Prostate gland (tissue), 2 donors: ENCODE results near the gene SPRR1B. TPM values are rescaled to one million over a fixed set of nuclear protein-coding genes. Genes with fewer than 3 reads are reported as not detected.

Source experiments
- DNase-seq: peaks from one replicate; pipeline ENCODE4 v3.0.0-alpha.2; 2019; ENCODE audit warnings: low spot score
- H3K27ac ChIP-seq, 2 donors: fragments of 200-600 bp; sonication (generic); 2 replicates each; pipeline ENCODE4 v1.5.1; 2017 to 2019
- H3K27me3 ChIP-seq: fragments of 200-600 bp; sonication (generic); replicated peaks from 2 replicates; pipeline ENCODE4 v1.5.1; 2019; ENCODE audit not compliant: insufficient read depth
- H3K36me3 ChIP-seq, 2 donors: fragments of 200-600 bp; sonication (generic); 1 replicate in 1 of 2; 2 replicates in 1 of 2; pipeline versions ENCODE4 v1.5.1 to v1.8.1; 2017 to 2019
- H3K4me1 ChIP-seq: fragments of 200-600 bp; sonication (generic); replicated peaks from 2 replicates; pipeline ENCODE4 v1.5.1; 2019
- H3K4me3 ChIP-seq, 2 donors: fragments of 200-600 bp; sonication (generic); 2 replicates each; pipeline ENCODE4 v1.5.1; 2017 to 2019
- H3K9me3 ChIP-seq: fragments of 200-600 bp; sonication (generic); 2 replicates; pipeline ENCODE4 v1.5.1; 2017
- POLR2A ChIP-seq: fragments of 450-650 bp; IDR thresholded peaks from one replicate; pipeline ENCODE4 v1.6.1; 2016; ENCODE audit warnings: antibody characterized with exemption, mild to moderate bottlenecking
- POLR2AphosphoS5 ChIP-seq: sonication (generic); formaldehyde crosslinking; IDR thresholded peaks from one replicate; pipeline ENCODE4 v1.6.1; 2017; ENCODE audit warnings: antibody characterized with exemption
- WGBS: methylation state at CpG from one replicate; pipeline ENCODE4 v1.1.5; 2018; 5-methylcytosine and 5-hydroxymethylcytosine counted together
- intact Hi-C: fragments of 100-400 bp; cut with DNase I; formaldehyde crosslinking; loops from one replicate; pipeline ENCODE4 v1.14.2; 2022
- total RNA-seq, 2 donors: library from RNA; depleted of rRNA; stranded (reverse); fragments of >200 nt; gene quantifications; one replicate each; pipeline ENCODE4 v1.1.0, GENCODE V29; 2016
- TF ChIP-seq, protein P1 (sequence below), 4 experiments: fragments of 200-600 bp in 2 of 4; fragments of 450-650 bp in 2 of 4; sonication (generic) in 2 of 4; IDR thresholded peaks; 1 replicate in 3 of 4; 2 replicates in 1 of 4; pipeline ENCODE4 v1.5.1; 2016 to 2019; ENCODE audit warnings: antibody characterized with exemption in 4 of 4, mild to moderate bottlenecking in 2 of 4, moderate library complexity in 2 of 4

Gene SPRR1B
- total RNA-seq, 2 donors from 2014 or later: not detected

DNA sequence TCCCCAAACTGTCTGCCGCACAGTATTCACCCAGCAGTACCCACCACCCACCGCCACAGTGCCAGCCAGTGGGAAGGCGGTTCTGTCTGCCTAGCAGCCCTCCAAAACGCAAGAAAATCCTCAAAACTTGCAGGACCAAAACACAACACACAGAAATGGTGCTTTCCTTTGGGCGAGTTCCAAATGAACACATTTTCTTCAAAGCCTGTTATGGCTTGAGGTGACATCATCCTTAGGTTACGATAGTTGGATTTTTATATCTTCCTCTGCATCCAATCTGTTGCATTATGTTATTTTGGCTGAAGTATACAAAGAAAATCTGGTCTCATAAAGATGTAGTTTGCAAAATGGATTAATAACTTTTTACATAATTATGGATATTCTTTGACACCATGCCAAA is 37.8 kb upstream of the SPRR1B start:
- H3K9me3 ChIP-seq: no peaks in the 10 kb centered on the region
- 71% methylated on average over 6 of the region's 6 CpGs for WGBS
- H3K27ac ChIP-seq: no peak overlapping the region
- no peaks in the 10 kb centered on the region for H3K36me3 ChIP-seq
- no peak overlapping the region for H3K4me3 ChIP-seq
- H3K4me1 ChIP-seq: no peaks in the 10 kb centered on the region
- no peak for DNase-seq
- intact Hi-C loops: no loop called here
- TF ChIP-seq, protein P1, sequence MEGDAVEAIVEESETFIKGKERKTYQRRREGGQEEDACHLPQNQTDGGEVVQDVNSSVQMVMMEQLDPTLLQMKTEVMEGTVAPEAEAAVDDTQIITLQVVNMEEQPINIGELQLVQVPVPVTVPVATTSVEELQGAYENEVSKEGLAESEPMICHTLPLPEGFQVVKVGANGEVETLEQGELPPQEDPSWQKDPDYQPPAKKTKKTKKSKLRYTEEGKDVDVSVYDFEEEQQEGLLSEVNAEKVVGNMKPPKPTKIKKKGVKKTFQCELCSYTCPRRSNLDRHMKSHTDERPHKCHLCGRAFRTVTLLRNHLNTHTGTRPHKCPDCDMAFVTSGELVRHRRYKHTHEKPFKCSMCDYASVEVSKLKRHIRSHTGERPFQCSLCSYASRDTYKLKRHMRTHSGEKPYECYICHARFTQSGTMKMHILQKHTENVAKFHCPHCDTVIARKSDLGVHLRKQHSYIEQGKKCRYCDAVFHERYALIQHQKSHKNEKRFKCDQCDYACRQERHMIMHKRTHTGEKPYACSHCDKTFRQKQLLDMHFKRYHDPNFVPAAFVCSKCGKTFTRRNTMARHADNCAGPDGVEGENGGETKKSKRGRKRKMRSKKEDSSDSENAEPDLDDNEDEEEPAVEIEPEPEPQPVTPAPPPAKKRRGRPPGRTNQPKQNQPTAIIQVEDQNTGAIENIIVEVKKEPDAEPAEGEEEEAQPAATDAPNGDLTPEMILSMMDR (IDR thresholded peaks at IDR 0.05): no peak
- no peak for TF ChIP-seq POLR2A
- no peak for TF ChIP-seq POLR2AphosphoS5
- no peaks in the 10 kb centered on the region for H3K27me3 ChIP-seq

DNA sequence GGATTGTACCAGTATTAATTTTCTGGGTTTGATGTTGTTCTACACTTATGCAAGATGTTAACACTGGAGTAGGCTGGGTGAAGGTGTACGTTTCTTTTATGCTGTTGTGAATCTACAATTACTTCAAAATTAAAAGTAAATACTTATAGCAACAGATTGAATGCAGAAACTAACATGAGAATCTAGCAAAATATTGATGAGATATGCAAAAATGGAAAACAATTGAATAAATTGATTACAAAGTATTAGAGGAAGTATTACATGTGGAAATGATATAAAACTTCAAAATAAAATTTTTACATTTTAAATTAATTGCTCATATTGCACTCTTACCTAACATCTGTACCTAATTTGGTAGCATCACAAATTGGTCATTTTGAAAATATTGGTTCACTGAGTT is 35.2 kb upstream of the SPRR1B start:
- TF ChIP-seq POLR2AphosphoS5 (no peak), POLR2A (no peak)
- TF ChIP-seq, protein P1 (IDR thresholded peaks at IDR 0.05): no peak
- intact Hi-C loops: no loop called here
- Histone ChIP-seq H3K27ac (no peak overlapping the region), H3K4me1 (no peaks in the 10 kb centered on the region), H3K27me3 (no peaks in the 10 kb centered on the region), H3K36me3 (no peaks in the 10 kb centered on the region), H3K9me3 (no peaks in the 10 kb centered on the region), H3K4me3 (no peak overlapping the region)
- DNase-seq: no peak
- 42% methylated on average over 1 of the region's 1 CpG for WGBS

DNA sequence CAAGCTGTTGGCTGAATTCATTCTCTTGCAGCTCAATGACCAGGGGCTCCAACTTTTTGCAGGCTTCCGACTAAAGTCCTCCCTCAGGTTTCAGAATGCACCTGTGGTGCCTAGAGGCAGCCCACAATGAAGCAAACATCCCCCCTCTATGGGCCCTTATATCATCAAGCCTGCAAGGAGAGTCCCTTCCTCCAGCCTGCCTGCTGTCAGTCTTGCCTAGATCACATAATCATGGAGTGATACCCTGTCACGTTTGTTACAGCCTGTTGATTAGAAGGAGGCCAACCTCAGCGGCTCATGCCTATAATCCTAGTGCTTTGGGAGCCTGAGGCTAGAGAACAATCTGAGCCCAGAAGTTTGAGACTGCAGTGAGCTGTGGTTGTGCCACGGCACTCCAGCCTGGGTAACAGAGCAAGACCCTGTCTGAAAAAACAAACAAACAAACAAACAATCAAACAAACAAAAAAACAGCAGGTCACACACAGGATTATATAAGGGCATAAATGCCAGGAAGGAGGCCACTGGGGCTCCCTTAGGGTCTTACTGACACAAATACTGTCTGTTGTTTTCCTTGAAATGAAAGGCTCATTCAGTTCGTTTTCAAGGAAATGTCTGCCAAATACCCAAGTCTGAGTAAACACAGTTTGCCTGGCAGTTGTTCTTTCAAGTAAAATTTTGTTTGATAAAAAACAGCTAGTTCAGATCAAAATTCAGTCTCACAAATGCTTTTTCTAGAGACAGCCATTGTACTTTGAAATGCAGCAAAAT is 34.2 kb upstream of the SPRR1B start:
- H3K4me3 ChIP-seq: no peak overlapping the region
- no peak for DNase-seq
- no peaks in the 10 kb centered on the region for H3K27me3 ChIP-seq
- 10% methylated on average over 5 of the region's 5 CpGs for WGBS
- no peaks in the 10 kb centered on the region for H3K36me3 ChIP-seq
- intact Hi-C loops: no loop called here
- no peak for TF ChIP-seq POLR2A
- no peak for TF ChIP-seq POLR2AphosphoS5
- TF ChIP-seq, protein P1 (IDR thresholded peaks at IDR 0.05): no peak
- H3K27ac ChIP-seq: no peak overlapping the region
- H3K9me3 ChIP-seq: no peaks in the 10 kb centered on the region
- H3K4me1 ChIP-seq: no peaks in the 10 kb centered on the region

GRCh38 chr1:152997901-152998300 is 33.1 kb upstream of the SPRR1B start:
- H3K36me3 ChIP-seq: no peaks in the 10 kb centered on the region
- H3K4me3 ChIP-seq: no peak overlapping the region
- no peak overlapping the region for H3K27ac ChIP-seq
- WGBS: 11% methylated on average over 7 of the region's 7 CpGs
- no peaks in the 10 kb centered on the region for H3K9me3 ChIP-seq
- H3K27me3 ChIP-seq: no peaks in the 10 kb centered on the region
- intact Hi-C loops: no loop called here
- TF ChIP-seq, protein P1 (IDR thresholded peaks at IDR 0.05): no peak
- TF ChIP-seq POLR2AphosphoS5 (no peak), POLR2A (no peak)
- DNase-seq: no peak
- no peaks in the 10 kb centered on the region for H3K4me1 ChIP-seq

- no peaks in the 10 kb centered on the region for H3K4me1 ChIP-seq
- 79% methylated on average over 4 of the region's 4 CpGs for WGBS
- H3K9me3 ChIP-seq: no peaks in the 10 kb centered on the region
- no peaks in the 10 kb centered on the region for H3K27me3 ChIP-seq
- no peak overlapping the region for H3K4me3 ChIP-seq
- TF ChIP-seq, protein P1 (IDR thresholded peaks at IDR 0.05): no peak
- TF ChIP-seq POLR2A (no peak), POLR2AphosphoS5 (no peak)
- intact Hi-C loops: no loop called here
- DNase-seq: no peak
- H3K36me3 ChIP-seq: no peaks in the 10 kb centered on the region
- H3K27ac ChIP-seq: no peak overlapping the region
Measured at GRCh38 chr1:152998476-152998875, 32.5 kb upstream of the SPRR1B start.
